ENCODE results near the gene TEX13B. TPM values are rescaled to one million over a fixed set of nuclear protein-coding genes. Genes with fewer than 3 reads are reported as not detected.

TEX13B gene
- total RNA-seq, result not detected
- long read RNA-seq, result 0 reads

DNA sequence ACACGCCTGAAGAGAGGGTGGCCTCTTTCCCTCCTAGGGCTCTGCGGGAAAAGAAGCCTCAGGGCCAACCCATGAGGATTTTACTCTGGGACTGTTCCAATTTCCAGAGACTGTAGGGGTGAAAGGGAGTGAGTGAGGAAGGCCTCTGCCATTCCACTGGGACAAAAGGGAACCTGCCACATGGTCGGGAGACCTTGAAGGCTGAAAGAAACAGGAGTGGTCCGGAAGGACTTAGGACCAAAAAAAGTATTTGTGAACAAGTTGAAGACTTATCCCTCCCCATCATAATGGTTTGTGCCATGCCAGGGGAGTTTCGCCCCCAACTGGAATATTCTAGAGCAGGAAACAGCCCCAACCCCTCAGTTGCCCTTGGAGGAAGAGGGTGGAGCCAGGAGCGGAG, at the start of gene TEX13B:
Gene TEX13B (minus strand): TSS at position 15 of the 400 bp plus-strand sequence. CDS start 243 bp downstream, outside the sequence.
- no peak for TF ChIP-seq POLR2A (IDR thresholded peaks at IDR 0.05)
- TF ChIP-seq, protein P1, sequence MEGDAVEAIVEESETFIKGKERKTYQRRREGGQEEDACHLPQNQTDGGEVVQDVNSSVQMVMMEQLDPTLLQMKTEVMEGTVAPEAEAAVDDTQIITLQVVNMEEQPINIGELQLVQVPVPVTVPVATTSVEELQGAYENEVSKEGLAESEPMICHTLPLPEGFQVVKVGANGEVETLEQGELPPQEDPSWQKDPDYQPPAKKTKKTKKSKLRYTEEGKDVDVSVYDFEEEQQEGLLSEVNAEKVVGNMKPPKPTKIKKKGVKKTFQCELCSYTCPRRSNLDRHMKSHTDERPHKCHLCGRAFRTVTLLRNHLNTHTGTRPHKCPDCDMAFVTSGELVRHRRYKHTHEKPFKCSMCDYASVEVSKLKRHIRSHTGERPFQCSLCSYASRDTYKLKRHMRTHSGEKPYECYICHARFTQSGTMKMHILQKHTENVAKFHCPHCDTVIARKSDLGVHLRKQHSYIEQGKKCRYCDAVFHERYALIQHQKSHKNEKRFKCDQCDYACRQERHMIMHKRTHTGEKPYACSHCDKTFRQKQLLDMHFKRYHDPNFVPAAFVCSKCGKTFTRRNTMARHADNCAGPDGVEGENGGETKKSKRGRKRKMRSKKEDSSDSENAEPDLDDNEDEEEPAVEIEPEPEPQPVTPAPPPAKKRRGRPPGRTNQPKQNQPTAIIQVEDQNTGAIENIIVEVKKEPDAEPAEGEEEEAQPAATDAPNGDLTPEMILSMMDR (IDR thresholded peaks at IDR 0.05), result no peak
- no peaks in the 10 kb centered on the region for H3K36me3 ChIP-seq
- no peaks in the 10 kb centered on the region for H3K9me3 ChIP-seq
- no peak within 1 kb of the TSS for H3K4me3 ChIP-seq
- ATAC-seq (no peak), DNase-seq (no peak)
- 80% methylated on average over 5 of the region's 6 CpGs for WGBS (ENCODE audit: insufficient coverage, low coverage, low lambda C conversion rate, missing lambda C conversion rate)
- intact Hi-C loops (cut with DNase I), result no loop called here
- H3K4me1 ChIP-seq, result no peaks in the 10 kb centered on the region
- H3K27me3 ChIP-seq, result no peaks in the 10 kb centered on the region
- H3K27ac ChIP-seq, result no peak within 1 kb of the TSS

GRCh38 chrX:108029928-108030711, 48.0 kb upstream of the TEX13B start:
- ATAC-seq (no peak), DNase-seq (no peak)
- TF ChIP-seq POLR2A (IDR thresholded peaks at IDR 0.05), result no peak
- TF ChIP-seq, protein P1 (IDR thresholded peaks at IDR 0.05), result no peak
- Histone ChIP-seq H3K4me3 (no peak overlapping the region), H3K27ac (no peak overlapping the region), H3K36me3 (no peaks in the 10 kb centered on the region), H3K9me3 (no peaks in the 10 kb centered on the region), H3K27me3 (no peaks in the 10 kb centered on the region), H3K4me1 (no peaks in the 10 kb centered on the region)
- intact Hi-C loops (cut with DNase I), result no loop called here
- 78% methylated on average over 5 of the region's 5 CpGs for WGBS (ENCODE audit: insufficient coverage, low coverage, low lambda C conversion rate, missing lambda C conversion rate)

DNA sequence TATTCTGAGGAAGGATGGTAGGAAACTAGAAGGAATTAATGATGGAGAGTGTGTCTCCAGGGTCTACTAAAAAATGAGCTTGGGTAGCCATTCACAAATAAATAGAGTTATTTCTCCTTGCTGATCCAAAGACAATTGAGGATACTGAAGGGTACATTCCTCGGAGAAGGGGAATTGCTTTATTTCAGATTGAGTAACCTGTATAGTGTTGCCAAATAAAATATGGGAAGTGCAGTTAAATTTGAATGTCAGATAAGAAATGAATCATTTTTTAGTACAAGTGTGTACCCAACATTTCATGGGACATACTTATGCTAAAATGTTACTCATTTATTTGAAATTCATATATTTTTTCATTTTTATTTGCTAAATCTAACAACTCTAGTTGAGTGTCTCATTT, 46.7 kb upstream of the TEX13B start:
- Histone ChIP-seq H3K27me3 (no peaks in the 10 kb centered on the region), H3K36me3 (no peaks in the 10 kb centered on the region), H3K27ac (no peak overlapping the region), H3K4me1 (no peaks in the 10 kb centered on the region), H3K4me3 (no peak overlapping the region), H3K9me3 (no peaks in the 10 kb centered on the region)
- DNase-seq (no peak), ATAC-seq (no peak)
- WGBS (ENCODE audit: insufficient coverage, low coverage, low lambda C conversion rate, missing lambda C conversion rate), result 40% methylated on average over 1 of the region's 1 CpG
- TF ChIP-seq, protein P1 (IDR thresholded peaks at IDR 0.05), result no peak
- TF ChIP-seq POLR2A (IDR thresholded peaks at IDR 0.05), result no peak
- intact Hi-C loops (cut with DNase I), result no loop called here

- 28% methylated on average over 2 of the region's 2 CpGs for WGBS (ENCODE audit: insufficient coverage, low coverage, low lambda C conversion rate, missing lambda C conversion rate)
- no peak overlapping the region for H3K4me3 ChIP-seq
- H3K4me1 ChIP-seq, result no peaks in the 10 kb centered on the region
- H3K9me3 ChIP-seq, result no peaks in the 10 kb centered on the region
- no peaks in the 10 kb centered on the region for H3K36me3 ChIP-seq
- no peaks in the 10 kb centered on the region for H3K27me3 ChIP-seq
- TF ChIP-seq, protein P1 (IDR thresholded peaks at IDR 0.05), result no peak
- no peak for TF ChIP-seq POLR2A (IDR thresholded peaks at IDR 0.05)
- H3K27ac ChIP-seq, result no peak overlapping the region
- intact Hi-C loops (cut with DNase I), result no loop called here
- ATAC-seq, result no peak
- no peak for DNase-seq
Observed at GRCh38 chrX:108025954-108026600, 43.9 kb upstream of the TEX13B start.

Data from right lobe of liver (tissue), 6 donors.